Kidney tubule cell (primary cell): ENCODE data around the gene CEACAM1.
A peak's percentile ranks its signal among the peaks of the same experiment; 100 is the strongest.
"Not testable (repeated sequence)": the region's sequence is repeated elsewhere in the genome, so short reads cannot be mapped to it uniquely, and the experiment has no call there.

Experiments used
- DNase-seq: peaks from one replicate; pipeline ENCODE4 v3.0.0-alpha.2; 2018; ENCODE audit warnings: low spot score

CEACAM1 gene

GRCh38 chr19:42473686-42474085 is 54.6 kb downstream of the CEACAM1 start:
- DNase-seq, result no peak

- DNase-seq, result no peak
These were observed 55.7 kb downstream of the CEACAM1 start for GRCh38 chr19:42472402-42473147.

GRCh38 chr19:42471554-42472249 is 56.6 kb downstream of the CEACAM1 start:
- no peak for DNase-seq

- DNase-seq, result peak; percentile 41
These were observed 58.7 kb downstream of the CEACAM1 start for GRCh38 chr19:42469311-42470235.

- DNase-seq, result peak; percentile 59
These were observed 59.9 kb downstream of the CEACAM1 start for GRCh38 chr19:42468273-42468796.

GRCh38 chr19:42467183-42467760 is 61.0 kb downstream of the CEACAM1 start:
- DNase-seq, result no peak

GRCh38 chr19:42466521-42467182 is 61.6 kb downstream of the CEACAM1 start:
- no peak for DNase-seq

GRCh38 chr19:42465827-42466280 is 62.4 kb downstream of the CEACAM1 start:
- no peak for DNase-seq

GRCh38 chr19:42461700-42462324 is 66.5 kb downstream of the CEACAM1 start:
- no peak for DNase-seq

- DNase-seq, result not testable (repeated sequence)
These were observed 67.0 kb downstream of the CEACAM1 start for GRCh38 chr19:42461231-42461630.

- DNase-seq, result no peak
These were observed 68.4 kb downstream of the CEACAM1 start for GRCh38 chr19:42459926-42460325.
